ENCODE measurements around the gene IFT20.

DNA sequence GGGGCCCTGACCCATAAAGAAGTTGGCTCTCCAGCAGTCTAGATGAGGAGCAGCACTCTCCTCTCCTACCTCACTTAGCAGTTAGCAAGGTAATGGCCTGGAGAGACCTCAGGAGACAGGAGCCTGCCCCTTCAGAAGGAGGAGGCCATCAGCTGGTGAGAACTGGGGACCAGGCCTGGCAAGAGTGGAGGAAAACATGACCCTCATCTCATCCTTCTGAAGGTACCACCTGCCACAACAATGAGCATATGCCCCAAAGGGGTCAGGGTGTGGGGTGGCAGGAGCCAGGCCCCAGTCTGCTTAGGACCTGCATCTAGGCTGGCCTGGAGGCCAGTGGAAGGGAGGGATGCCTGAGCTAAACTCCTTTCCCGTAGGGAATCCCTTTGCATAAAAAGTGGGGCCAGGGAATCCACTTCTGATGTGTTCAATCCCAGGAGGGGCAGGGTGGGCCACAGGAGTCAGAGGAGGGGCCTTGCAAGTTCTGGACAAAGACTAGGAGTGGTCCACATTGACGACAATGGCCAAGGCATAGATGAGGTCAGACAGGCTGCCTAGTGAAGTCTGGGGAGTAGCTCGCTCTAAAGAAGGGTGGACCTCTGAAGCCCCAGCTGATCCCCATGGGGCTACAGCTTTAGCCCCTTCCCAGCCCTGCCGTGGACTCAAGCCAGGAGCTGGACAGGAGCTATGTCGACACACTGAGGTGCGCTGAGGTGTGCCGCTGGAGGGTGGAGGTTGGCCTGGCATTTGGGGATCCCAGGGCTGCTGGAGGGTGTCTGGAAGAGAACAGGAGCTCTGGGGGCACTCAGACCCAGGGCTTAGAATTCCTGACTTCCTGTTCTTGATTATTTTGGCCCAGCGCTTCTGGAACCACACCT lies 28.7 kb upstream of the IFT20 start:
- TF ChIP-seq TCF4 (CRISPR knock-in tag; IDR thresholded peaks at IDR 0.05; ENCODE audit: borderline replicate concordance): no peak
- no peak for TF ChIP-seq PATZ1 (CRISPR knock-in tag; IDR thresholded peaks at IDR 0.05; ENCODE audit: borderline replicate concordance)
- no peak for TF ChIP-seq ISL1 (CRISPR knock-in tag; IDR thresholded peaks at IDR 0.05)
- no peak for TF ChIP-seq ZFP3 (CRISPR knock-in tag; IDR thresholded peaks at IDR 0.05)
- no peak for TF ChIP-seq RARB (CRISPR knock-in tag; IDR thresholded peaks at IDR 0.05)
- TF ChIP-seq, protein P1, sequence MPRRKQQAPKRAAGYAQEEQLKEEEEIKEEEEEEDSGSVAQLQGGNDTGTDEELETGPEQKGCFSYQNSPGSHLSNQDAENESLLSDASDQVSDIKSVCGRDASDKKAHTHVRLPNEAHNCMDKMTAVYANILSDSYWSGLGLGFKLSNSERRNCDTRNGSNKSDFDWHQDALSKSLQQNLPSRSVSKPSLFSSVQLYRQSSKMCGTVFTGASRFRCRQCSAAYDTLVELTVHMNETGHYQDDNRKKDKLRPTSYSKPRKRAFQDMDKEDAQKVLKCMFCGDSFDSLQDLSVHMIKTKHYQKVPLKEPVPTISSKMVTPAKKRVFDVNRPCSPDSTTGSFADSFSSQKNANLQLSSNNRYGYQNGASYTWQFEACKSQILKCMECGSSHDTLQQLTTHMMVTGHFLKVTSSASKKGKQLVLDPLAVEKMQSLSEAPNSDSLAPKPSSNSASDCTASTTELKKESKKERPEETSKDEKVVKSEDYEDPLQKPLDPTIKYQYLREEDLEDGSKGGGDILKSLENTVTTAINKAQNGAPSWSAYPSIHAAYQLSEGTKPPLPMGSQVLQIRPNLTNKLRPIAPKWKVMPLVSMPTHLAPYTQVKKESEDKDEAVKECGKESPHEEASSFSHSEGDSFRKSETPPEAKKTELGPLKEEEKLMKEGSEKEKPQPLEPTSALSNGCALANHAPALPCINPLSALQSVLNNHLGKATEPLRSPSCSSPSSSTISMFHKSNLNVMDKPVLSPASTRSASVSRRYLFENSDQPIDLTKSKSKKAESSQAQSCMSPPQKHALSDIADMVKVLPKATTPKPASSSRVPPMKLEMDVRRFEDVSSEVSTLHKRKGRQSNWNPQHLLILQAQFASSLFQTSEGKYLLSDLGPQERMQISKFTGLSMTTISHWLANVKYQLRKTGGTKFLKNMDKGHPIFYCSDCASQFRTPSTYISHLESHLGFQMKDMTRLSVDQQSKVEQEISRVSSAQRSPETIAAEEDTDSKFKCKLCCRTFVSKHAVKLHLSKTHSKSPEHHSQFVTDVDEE (CRISPR knock-in tag; IDR thresholded peaks at IDR 0.05): no peak

Measured in SK-N-SH treated with all-trans-retinoic acid at 6 μM for 48 hours (cell line).